Measurements from ENCODE around the gene FLVCR1. TPM values are rescaled to one million over a fixed set of nuclear protein-coding genes. Genes with fewer than 3 reads are reported as not detected.

The FLVCR1 gene
- 1.8 and 3.8 TPM in 2 replicates for total RNA-seq

DNA sequence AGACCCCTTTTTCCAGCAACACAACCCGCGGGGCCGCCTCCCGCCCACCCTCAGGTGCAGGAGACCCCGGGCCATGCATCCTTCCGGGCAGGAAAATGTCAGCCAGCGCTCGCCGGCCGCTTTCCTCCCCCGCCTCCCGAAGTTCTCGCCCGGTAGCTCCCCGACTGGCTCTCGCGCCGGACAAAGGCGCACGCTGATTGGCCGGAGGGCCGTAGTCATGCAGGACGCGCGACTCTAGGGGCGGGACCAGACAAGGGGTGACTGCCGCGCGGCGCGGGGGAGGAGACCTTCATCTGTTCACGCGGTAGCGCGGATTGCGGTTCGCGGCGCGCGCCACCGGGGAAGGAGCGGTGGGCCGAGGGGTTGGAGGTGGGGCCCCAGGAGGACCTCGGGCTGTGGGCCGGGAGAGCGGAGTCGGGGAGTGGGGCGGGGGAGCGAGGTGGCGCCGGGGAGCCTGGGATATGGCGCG, at the start of gene FLVCR1:
TSS of gene FLVCR1 (plus strand) at position 284 of the 469 bp plus-strand sequence. CDS start at position 462, 178 bp downstream.

DNA sequence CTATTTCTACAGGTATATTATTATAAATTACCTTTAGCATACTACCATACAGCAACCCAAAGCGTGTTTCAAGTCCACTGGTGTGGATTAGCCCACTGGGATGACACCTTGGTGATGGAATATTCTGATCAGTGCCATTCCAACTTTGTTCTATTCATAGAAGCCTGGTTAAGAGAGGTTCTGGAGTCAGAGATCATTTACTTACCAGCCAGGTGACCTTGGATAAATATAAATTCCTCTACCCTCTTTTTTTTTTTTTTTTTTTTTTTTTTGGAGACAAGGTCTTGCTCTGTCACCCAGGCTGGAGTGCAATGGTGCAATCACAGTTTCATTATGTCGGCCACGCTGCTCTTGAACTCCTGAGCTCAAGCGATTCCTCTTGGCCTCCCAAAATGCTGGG, 10.5 kb upstream of the FLVCR1 start, which contains the start of gene SPATA45:
TSS of gene SPATA45 (minus strand) at position 101 of the 400 bp plus-strand sequence. CDS start 11,500 bp downstream, outside the sequence.

Other genes starting within 250 kb of the FLVCR1 start
- 1.5 and 2.6 TPM in 2 replicates for gene ATF3, start 249.5 kb upstream of the FLVCR1 start, total RNA-seq
- gene BATF3, start 158.4 kb upstream of the FLVCR1 start, total RNA-seq: 0.43 and 2.1 TPM in 2 replicates
- gene NSL1, start 66.5 kb upstream of the FLVCR1 start, total RNA-seq: 22.4 and 22.7 TPM in 2 replicates
- 9.9 and 11.9 TPM in 2 replicates for gene TATDN3, start 66.4 kb upstream of the FLVCR1 start, total RNA-seq
- gene SPATA45, start 10.6 kb upstream of the FLVCR1 start, total RNA-seq: not detected in 2 replicates
- 0.47 and 5.0 TPM in 2 replicates for gene VASH2, start 92.3 kb downstream of the FLVCR1 start, total RNA-seq
- 18.1 and 29.1 TPM in 2 replicates for gene ANGEL2, start 157.6 kb downstream of the FLVCR1 start, total RNA-seq
- gene RPS6KC1, start 193.0 kb downstream of the FLVCR1 start, total RNA-seq: 10.7 and 19.6 TPM in 2 replicates